OCI-M2 (cell line): ENCODE measurements around the gene ALDH9A1.
"Not testable (repeated sequence)": the region's sequence is repeated elsewhere in the genome, so short reads cannot be mapped to it uniquely, and the experiment has no call there.

ENCODE experiments used
- DNase-seq: peaks from one replicate; lab custom pipeline; 2025; ENCODE audit not compliant: unreplicated experiment; lab: John Stamatoyannopoulos, UW

ALDH9A1 gene

GRCh38 chr1:165697881-165698760, at the start of gene ALDH9A1:
Gene ALDH9A1 (minus strand): TSS chr1:165698562. CDS start chr1:165698558, 4 bp downstream.
- DNase-seq: no peak

- DNase-seq: no peak
Measured at GRCh38 chr1:165747632-165748447, 49.5 kb upstream of the ALDH9A1 start.

- DNase-seq: not testable (repeated sequence)
Measured at GRCh38 chr1:165744913-165745312, 46.6 kb upstream of the ALDH9A1 start.

GRCh38 chr1:165742194-165742593, 43.8 kb upstream of the ALDH9A1 start:
- DNase-seq: no peak

GRCh38 chr1:165738794-165739193, 40.4 kb upstream of the ALDH9A1 start:
- DNase-seq: no peak

GRCh38 chr1:165737196-165737595, 38.8 kb upstream of the ALDH9A1 start:
- no peak for DNase-seq

GRCh38 chr1:165734906-165735305, 36.5 kb upstream of the ALDH9A1 start:
- no peak for DNase-seq

GRCh38 chr1:165726841-165727240, 28.5 kb upstream of the ALDH9A1 start:
- no peak for DNase-seq

- no peak for DNase-seq
Measured at GRCh38 chr1:165726169-165726568, 27.8 kb upstream of the ALDH9A1 start.

- DNase-seq: no peak
Measured at GRCh38 chr1:165717918-165718515, 19.7 kb upstream of the ALDH9A1 start.

- DNase-seq: not testable (repeated sequence)
Measured at GRCh38 chr1:165716265-165717051, 18.1 kb upstream of the ALDH9A1 start.

- no peak for DNase-seq
Measured at GRCh38 chr1:165712764-165713163, 14.4 kb upstream of the ALDH9A1 start.

GRCh38 chr1:165707984-165708706, 9.8 kb upstream of the ALDH9A1 start:
- DNase-seq: no peak

GRCh38 chr1:165703648-165704047, 5.3 kb upstream of the ALDH9A1 start:
- no peak for DNase-seq

- not testable (repeated sequence) for DNase-seq
Measured at GRCh38 chr1:165701922-165702321, 3.6 kb upstream of the ALDH9A1 start.

GRCh38 chr1:165699577-165699976, 1.2 kb upstream of the ALDH9A1 start:
- DNase-seq: no peak

- DNase-seq: no peak
Measured at GRCh38 chr1:165698761-165699052, 345 bp upstream of the ALDH9A1 start.

- no peak for DNase-seq
Measured at GRCh38 chr1:165697491-165697880, 876 bp downstream of the ALDH9A1 start.

- DNase-seq: no peak
Measured at GRCh38 chr1:165696625-165697100, 1.7 kb downstream of the ALDH9A1 start.

GRCh38 chr1:165695031-165695430, 3.3 kb downstream of the ALDH9A1 start:
- DNase-seq: no peak
